Endometrial microvascular endothelial cells (primary cell): ENCODE results near the gene TIGD1. TPM values are rescaled to one million over a fixed set of nuclear protein-coding genes. Genes with fewer than 3 reads are reported as not detected.
"Not testable (repeated sequence)": the region's sequence is repeated elsewhere in the genome, so short reads cannot be mapped to it uniquely, and the experiment has no call there.

Source experiments
- in situ Hi-C: cut with HindIII; loops from 2 replicates; pipeline ENCODE4 v1.10.0; 2017; ENCODE audit warnings: low sequenced_read_pairs, low pct_unique_long_range_greater_than_20kb; ENCODE audit errors: inconsistent ontology term
- total RNA-seq: library from RNA; depleted of rRNA; stranded (reverse); fragments of >200 nt; gene quantifications from one replicate; pipeline ENCODE4 v1.2.3, GENCODE V29; 2015; ENCODE audit errors: inconsistent ontology term

The TIGD1 gene
- total RNA-seq, 1 donor from 2014 or later = 1.7 TPM

DNA sequence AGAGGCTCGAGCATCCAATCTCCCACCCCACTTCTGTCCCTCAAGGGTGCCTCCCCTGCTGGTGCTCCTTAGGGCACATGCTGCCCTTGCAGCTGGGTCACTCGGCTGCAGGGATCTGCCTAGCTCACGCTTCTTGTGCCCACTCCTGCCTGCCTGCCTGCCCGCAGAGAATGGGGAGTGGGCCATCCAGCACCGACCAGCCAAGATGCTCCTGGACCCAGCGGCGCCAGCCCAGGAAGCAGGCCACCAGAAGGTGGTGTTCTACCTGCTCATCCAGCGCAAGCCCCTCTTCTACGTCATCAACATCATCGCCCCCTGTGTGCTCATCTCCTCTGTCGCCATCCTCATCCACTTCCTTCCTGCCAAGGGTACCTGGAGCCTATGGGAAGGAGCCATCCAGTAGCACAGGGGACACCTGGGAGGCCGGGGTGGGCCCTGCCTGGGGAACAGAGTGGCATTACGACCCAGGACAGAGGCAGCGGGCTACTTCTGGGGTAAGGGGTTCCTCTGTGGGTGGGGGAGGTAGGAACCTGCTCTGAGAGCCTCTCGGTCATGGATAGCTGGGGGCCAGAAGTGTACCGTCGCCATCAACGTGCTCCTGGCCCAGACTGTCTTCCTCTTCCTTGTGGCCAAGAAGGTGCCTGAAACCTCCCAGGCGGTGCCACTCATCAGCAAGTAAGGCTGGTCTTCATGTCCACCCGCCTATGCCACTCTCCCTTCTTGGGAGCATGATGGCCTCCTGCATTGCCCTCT is 7.5 kb downstream of the TIGD1 start:
- in situ Hi-C loops = no loop called here

- in situ Hi-C loops = no loop called here
Measured at GRCh38 chr2:232541961-232542714, 8.2 kb downstream of the TIGD1 start.

GRCh38 chr2:232541195-232541960 is 9.0 kb downstream of the TIGD1 start:
- in situ Hi-C loops = no loop called here

- in situ Hi-C loops = no loop called here
Measured at GRCh38 chr2:232540441-232541041, 9.8 kb downstream of the TIGD1 start.

- in situ Hi-C loops = no loop called here
Measured at GRCh38 chr2:232539298-232540231, 10.8 kb downstream of the TIGD1 start, which contains the start of gene CHRNG. TSS of gene CHRNG (plus strand) at chr2:232539692. CDS start at chr2:232539748, 56 bp downstream.

DNA sequence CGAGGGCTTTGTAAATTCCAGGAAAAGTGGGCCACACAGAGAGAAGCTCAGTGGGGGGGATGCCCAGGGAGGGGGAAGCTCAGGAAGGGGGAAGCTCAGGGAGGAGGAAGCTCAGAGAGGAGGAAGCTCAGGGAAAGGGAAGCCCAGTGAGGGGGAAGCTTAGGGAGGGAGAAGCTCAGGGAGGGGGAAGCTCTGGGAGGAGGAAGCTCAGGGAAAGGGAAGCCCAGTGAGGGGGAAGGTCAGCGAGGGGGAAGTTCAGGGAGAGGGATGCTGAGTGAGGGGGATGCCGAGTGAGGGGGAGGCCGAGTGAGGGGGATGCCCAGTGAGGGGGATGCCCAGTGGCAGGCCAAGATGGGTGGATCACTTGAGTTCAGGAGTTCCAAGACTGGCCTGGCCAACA is 11.7 kb downstream of the TIGD1 start:
- in situ Hi-C loops = no loop called here

- in situ Hi-C loops = no loop called here
Measured at GRCh38 chr2:232537499-232537898, 12.9 kb downstream of the TIGD1 start.

DNA sequence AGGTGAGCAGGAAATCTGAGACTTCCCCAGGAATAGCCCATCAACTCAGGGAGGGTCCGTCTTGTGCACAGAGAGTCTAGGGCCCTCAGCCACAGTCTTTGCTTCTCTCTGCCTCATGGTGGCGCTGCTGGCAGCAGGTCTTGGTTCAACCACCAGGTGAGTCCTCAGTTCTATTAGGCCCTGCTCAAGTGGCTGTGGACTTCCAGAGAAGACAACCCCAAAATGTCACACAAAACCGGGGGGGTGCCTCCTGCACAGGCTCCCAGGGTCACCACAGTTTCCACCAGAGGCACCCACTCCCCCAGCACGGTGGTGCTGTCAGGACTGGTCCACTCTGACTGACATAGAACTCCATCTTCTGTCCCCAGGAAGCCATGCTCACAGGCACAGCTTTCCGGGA is 13.3 kb downstream of the TIGD1 start:
- in situ Hi-C loops = no loop called here

DNA sequence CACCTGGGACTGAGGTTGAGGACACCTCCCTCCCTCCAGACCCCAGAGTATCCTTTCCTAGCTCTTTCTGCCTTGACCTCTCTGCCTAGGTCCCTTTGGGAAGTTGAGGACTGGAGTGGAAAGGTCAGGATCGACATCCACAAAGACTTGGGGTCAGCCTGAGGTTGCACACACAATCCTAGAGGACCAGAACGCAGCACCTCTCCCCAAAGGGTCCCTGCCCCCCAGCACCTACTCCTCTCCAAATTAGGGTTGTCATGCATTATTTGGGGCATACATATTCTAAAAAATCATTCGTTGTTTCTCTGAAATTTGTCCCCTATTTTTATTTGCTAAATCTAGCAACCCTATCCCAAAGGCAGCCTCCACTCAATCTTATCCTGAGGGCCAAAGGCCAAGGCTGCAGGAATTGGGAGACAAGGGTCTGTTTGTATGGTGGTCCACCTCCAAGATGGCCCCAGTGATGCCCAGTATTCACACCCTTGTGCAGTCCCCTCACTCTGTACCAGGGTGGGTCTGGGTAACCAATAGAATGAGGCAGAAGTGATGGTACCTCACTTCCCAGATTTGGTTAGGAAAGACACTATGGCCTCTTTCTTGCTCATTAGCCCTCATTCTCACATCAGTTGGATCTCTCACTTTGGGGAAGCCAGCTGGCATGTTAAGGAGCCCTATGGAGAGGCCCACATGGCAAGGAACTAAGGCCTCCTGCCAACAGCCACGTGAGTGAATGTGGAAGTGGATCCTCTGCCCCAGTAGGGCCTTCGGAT is 14.4 kb downstream of the TIGD1 start:
- in situ Hi-C loops = no loop called here

- in situ Hi-C loops = no loop called here
Measured at GRCh38 chr2:232534940-232535651, 15.3 kb downstream of the TIGD1 start.

DNA sequence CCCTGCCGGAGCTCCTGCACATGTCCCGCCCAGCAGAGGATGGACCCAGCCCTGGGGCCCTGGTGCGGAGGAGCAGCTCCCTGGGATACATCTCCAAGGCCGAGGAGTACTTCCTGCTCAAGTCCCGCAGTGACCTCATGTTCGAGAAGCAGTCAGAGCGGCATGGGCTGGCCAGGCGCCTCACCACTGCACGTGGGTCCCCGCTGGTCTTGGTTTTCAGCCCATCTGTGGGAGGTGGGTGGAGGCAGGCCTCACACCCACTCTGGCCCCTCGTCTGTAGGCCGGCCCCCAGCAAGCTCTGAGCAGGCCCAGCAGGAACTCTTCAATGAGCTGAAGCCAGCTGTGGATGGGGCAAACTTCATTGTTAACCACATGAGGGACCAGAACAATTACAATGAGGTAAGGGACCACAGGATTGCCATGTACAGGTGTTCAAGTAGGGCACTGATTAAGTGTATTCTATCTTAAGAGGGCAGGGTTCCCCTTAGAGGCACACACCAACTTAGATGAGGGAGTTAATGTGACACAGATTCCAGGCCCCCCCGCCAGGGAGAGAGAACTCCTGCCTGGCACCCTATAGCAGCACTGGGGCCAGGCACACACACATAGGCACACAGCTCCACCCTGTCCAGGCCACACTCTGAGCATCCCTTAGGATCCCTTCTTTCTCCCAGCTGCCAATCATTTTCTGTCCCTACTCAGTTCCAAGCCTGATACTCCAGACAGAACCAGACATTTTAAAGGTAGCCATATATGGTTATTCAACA is 16.2 kb downstream of the TIGD1 start:
- in situ Hi-C loops = no loop called here

GRCh38 chr2:232532821-232533220 is 17.5 kb downstream of the TIGD1 start:
- in situ Hi-C loops = not testable (repeated sequence)

DNA sequence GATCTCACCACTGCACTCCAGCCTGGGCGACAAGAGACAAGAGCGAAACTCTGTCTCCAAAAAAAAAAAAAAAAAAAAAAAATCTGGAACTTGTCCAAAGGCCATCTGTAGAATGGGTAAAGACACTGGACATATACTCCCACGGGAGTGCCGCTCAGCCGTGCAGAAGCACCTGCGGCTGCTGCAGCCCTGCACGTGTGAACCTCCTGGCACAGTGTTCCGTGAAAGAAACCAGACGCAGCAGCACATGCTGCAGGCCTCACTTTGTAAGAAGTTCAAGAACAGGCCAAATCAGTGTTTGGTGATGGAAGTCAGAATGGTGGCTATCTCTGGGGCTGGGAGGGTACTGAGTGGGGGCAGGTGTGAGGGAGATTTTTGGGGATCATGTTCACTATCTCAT is 17.9 kb downstream of the TIGD1 start:
- in situ Hi-C loops = no loop called here

DNA sequence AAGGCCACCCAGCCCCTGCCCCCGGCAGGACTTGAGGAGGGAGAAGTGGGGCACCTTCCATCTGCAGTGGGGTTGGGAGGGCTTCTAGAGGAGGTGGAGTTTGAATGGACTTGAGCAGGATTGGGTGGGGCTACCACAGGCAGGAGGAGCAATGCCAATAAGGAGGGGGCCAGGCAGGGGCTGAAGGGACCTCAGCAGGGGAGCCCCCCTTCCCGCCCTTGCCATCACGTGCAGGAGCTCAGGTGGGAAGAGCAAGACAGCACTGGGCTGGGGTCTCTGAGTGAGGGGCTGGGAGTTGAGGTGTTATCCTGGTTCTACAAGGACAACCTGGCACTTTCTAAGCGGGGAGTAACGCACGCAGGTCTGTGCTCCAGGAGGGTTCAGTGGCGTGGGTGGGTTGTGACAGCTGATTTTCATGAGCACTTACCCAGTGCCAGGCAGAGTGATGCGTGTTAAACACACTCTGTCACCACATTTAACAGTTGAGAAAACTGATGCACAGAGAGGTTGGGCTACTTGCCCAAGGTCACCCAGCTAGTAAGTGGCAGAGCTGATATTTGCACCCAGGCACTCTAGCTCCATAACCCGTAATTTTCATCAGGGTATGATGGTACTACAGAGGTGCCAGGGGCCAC is 19.6 kb downstream of the TIGD1 start:
- in situ Hi-C loops = no loop called here

DNA sequence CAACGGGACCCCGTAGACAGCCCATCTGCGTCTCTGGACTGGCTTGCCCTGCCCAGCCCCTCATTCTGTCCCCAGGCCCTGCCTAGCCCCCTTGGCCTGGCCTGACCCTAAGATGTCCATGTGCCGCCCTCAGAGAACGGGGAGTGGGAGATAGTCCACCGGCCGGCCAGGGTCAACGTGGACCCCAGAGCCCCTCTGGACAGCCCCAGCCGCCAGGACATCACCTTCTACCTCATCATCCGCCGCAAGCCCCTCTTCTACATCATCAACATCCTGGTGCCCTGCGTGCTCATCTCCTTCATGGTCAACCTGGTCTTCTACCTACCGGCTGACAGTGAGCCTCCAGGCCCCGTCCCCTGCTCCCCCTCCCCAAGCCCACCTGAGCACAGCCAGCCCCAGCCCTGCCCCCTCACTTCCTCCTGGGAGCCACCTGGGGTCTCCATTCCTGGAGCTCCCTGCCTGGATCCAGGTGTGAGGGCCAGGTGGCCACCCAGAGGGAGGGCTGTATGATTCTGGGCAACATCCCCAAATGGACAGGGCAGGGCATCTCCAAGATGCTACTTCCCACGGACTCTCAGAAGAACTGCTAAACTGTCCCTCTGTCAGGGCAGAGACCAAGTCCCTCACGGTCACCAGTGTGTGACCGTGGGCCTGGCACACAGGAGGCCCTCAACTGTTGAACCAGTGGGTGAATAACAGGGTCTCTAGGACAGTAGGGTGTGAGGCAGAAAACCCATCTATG is 20.4 kb downstream of the TIGD1 start:
- in situ Hi-C loops = no loop called here
